ENCODE results near the gene ERBB4. TPM values are rescaled to one million over a fixed set of nuclear protein-coding genes. Genes with fewer than 3 reads are reported as not detected.

ERBB4 gene
- polyA plus RNA-seq, 1 of the 3 experiments (the other 2 are of a cell fraction), result 0.05 TPM

DNA sequence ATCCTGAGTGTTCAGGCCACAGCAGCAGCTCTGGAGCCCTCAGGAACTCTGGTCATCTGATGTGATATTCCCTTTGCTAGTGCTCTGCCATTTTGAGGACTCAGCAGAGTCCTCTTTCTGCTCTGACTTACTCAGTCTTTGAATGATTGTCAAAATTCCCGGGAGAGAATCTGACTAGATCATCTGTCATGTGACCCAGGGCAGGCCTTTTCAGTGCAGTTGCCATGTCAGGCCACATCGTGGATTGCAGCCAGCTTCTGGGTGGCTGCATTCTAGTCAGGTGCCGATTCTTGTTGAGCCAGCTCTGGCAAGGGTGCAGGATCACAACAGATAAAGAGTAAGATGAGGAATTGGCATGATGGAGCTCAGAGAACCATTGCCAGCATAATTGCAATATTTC is 1186.6 kb downstream of the ERBB4 start (continued):
- TF ChIP-seq, protein P1, sequence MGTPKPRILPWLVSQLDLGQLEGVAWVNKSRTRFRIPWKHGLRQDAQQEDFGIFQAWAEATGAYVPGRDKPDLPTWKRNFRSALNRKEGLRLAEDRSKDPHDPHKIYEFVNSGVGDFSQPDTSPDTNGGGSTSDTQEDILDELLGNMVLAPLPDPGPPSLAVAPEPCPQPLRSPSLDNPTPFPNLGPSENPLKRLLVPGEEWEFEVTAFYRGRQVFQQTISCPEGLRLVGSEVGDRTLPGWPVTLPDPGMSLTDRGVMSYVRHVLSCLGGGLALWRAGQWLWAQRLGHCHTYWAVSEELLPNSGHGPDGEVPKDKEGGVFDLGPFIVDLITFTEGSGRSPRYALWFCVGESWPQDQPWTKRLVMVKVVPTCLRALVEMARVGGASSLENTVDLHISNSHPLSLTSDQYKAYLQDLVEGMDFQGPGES (IDR thresholded peaks at IDR 0.05; ENCODE audit: low read depth, low read length), result no peak
- TF ChIP-seq FOXM1 (IDR thresholded peaks at IDR 0.05; ENCODE audit: low read depth) (no peak), SIN3A (IDR thresholded peaks at IDR 0.05; ENCODE audit: borderline replicate concordance, low read depth, low read length) (no peak), GABPA (IDR thresholded peaks at IDR 0.05; ENCODE audit: low read depth) (no peak), MXI1 (IDR thresholded peaks at IDR 0.05; ENCODE audit: low read depth, low read length) (no peak), RXRA (IDR thresholded peaks at IDR 0.05; ENCODE audit: borderline replicate concordance, low read depth) (no peak)
- TF ChIP-seq, protein P2, sequence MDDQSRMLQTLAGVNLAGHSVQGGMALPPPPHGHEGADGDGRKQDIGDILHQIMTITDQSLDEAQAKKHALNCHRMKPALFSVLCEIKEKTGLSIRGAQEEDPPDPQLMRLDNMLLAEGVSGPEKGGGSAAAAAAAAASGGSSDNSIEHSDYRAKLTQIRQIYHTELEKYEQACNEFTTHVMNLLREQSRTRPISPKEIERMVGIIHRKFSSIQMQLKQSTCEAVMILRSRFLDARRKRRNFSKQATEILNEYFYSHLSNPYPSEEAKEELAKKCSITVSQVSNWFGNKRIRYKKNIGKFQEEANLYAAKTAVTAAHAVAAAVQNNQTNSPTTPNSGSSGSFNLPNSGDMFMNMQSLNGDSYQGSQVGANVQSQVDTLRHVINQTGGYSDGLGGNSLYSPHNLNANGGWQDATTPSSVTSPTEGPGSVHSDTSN (IDR thresholded peaks at IDR 0.05), result no peak
- TF ChIP-seq, protein P3, sequence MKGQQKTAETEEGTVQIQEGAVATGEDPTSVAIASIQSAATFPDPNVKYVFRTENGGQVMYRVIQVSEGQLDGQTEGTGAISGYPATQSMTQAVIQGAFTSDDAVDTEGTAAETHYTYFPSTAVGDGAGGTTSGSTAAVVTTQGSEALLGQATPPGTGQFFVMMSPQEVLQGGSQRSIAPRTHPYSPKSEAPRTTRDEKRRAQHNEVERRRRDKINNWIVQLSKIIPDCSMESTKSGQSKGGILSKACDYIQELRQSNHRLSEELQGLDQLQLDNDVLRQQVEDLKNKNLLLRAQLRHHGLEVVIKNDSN (IDR thresholded peaks at IDR 0.05; ENCODE audit: borderline replicate concordance, low read depth), result no peak

DNA sequence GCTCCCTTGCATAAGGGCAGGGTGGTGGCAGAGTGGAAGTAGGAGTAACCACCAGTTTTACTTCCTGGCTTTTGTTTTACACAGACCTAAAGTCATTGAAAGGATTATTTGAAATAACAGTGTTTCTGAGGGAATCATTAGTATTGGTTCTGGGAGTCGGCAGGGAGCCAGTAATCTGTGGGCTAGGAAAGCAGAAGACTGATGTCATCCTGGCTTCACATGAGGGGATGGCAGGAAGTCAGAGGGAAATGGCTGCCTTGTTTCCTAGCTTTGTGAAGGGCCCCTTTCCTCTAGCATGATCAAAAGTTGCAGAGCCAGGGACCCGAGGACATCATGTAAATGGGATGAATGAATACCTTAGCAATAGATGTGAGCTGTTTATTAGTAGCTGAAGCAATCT is 1189.6 kb downstream of the ERBB4 start:
- Histone ChIP-seq H3K9ac (no peak overlapping the region), H3K9me3 (no peaks in the 10 kb centered on the region), H3K4me2 (no peak overlapping the region), H3K27ac (ENCODE audit: low read depth in 2 of 2, low read length in 1 of 2) (no peak overlapping the region), H3K9me2 (no peaks in the 10 kb centered on the region), H3K36me3 (replicated peaks in 1 of 2; ENCODE audit: control insufficient read depth in 1 of 2, insufficient read depth in 2 of 2, low read length in 1 of 2) (no peaks in the 10 kb centered on the region), H4K20me1 (ENCODE audit: insufficient read depth) (no peaks in the 10 kb centered on the region), H3F3A (replicated peaks; ENCODE audit: insufficient read depth) (no peaks in the 10 kb centered on the region), H3K4me1 (ENCODE audit: control insufficient read depth in 1 of 2, insufficient read depth in 2 of 2, low read depth in 1 of 2, low read length in 1 of 2) (no peaks in the 10 kb centered on the region; a peak in 1 of 4 replicates), H3K79me2 (ENCODE audit: insufficient read depth) (no peaks in the 10 kb centered on the region), H3K4me3 (ENCODE audit: low read depth in 2 of 2, low read length in 1 of 2) (no peak overlapping the region), H3K27me3 (ENCODE audit: insufficient read depth) (no peaks in the 10 kb centered on the region), H2AFZ (ENCODE audit: low read depth) (no peak overlapping the region)
- 9% methylated on average over 2 of the region's 2 CpGs for WGBS (ENCODE audit: low lambda C conversion rate)
- no peak for TF ChIP-seq RCOR1 (IDR thresholded peaks at IDR 0.05; ENCODE audit: low read length)
- no peak for TF ChIP-seq RFX5 (IDR thresholded peaks at IDR 0.05; ENCODE audit: low read length)
- TF ChIP-seq EZH2phosphoT487 (IDR thresholded peaks at IDR 0.05; ENCODE audit: borderline replicate concordance, low read depth), result no peak
- no peak for TF ChIP-seq RXRA (IDR thresholded peaks at IDR 0.05; ENCODE audit: borderline replicate concordance, low read depth)
- TF ChIP-seq CHD2 (IDR thresholded peaks at IDR 0.05; ENCODE audit: low read length, partially characterized antibody), result no peak
- no peak for TF ChIP-seq ELF1 (IDR thresholded peaks at IDR 0.05)
- no peak for TF ChIP-seq POLR2AphosphoS5 (IDR thresholded peaks at IDR 0.05; ENCODE audit: low read depth, low read length)
- no peak for TF ChIP-seq JUND (IDR thresholded peaks at IDR 0.05)
- TF ChIP-seq YY1 (IDR thresholded peaks at IDR 0.05; ENCODE audit: low read depth), result no peak
- TF ChIP-seq, protein P3 (IDR thresholded peaks at IDR 0.05; ENCODE audit: borderline replicate concordance, low read depth), result no peak
- TF ChIP-seq, protein P4, sequence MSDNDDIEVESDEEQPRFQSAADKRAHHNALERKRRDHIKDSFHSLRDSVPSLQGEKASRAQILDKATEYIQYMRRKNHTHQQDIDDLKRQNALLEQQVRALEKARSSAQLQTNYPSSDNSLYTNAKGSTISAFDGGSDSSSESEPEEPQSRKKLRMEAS (IDR thresholded peaks at IDR 0.05; ENCODE audit: low read depth), result no peak
- no peak for TF ChIP-seq TCF12 (IDR thresholded peaks at IDR 0.05)
- no peak for TF ChIP-seq MEF2A (IDR thresholded peaks at IDR 0.05; ENCODE audit: borderline replicate concordance, low read depth)
- TF ChIP-seq EP300 (IDR thresholded peaks at IDR 0.05; ENCODE audit: borderline replicate concordance in 1 of 2, low read depth in 1 of 2, low read length in 1 of 2), result no peak
- POLR2A ChIA-PET, result no interaction called here
- CTCF ChIA-PET, result no interaction called here
- DNase-seq, result no peak

All from SK-N-SH (cell line).